ENCODE results near the gene SLC8A3. TPM values are rescaled to one million over a fixed set of nuclear protein-coding genes. Genes with fewer than 3 reads are reported as not detected.

Gene SLC8A3
- total RNA-seq, 1 donor from 2014 or later, result 0.24 TPM

DNA sequence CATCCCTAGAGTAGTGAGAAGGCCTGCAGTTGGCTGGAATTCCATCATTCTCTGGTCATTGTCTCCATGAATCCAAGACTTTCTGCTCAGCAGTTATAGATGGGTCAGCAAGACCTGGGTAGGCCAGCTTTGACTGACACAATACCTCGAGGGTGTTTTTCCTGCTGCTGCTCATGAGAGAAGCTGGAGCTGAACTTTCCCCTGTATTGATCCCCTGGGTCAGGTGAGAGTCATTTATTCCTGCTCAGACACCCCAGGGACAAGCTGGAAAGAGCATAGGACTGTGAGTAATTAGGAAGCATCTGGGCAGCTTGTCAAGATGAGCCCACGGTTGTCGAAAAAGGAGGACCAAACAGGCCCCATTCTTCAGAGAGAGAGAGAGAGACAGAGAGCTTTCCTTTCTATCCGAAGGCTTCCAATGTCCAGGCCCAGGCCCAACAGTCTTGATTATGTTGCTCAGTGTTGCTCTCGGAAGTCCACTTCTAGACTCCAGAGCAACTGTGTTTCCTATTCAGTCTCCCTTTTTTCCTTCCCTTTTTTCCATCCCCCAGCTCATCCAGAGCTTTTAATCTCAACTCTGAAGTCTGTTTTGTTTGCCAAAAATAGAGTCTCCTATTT, 131.1 kb downstream of the SLC8A3 start:
- Mint-ChIP-seq H3K4me3 (no peak overlapping the region), H3K4me1 (peaks cover 2% of the 10 kb centered on the region), H3K27me3 (ENCODE audit: insufficient read depth, low read depth) (peaks cover 2% of the 10 kb centered on the region), H3K27ac (no peak overlapping the region), H3K9me3 (no peaks in the 10 kb centered on the region), H3K36me3 (no peaks in the 10 kb centered on the region)
- Histone ChIP-seq H3F3A (ENCODE audit: low read depth) (peaks cover 13% of the 10 kb centered on the region), H3K27me3 (no peaks in the 10 kb centered on the region), H3K9me3 (ENCODE audit: low read depth) (no peaks in the 10 kb centered on the region), H3K4me2 (no peak overlapping the region), H3K9ac (no peak overlapping the region), H2AFZ (replicated peaks) (no peak overlapping the region), H3K79me2 (ENCODE audit: low read depth) (no peaks in the 10 kb centered on the region), H3K27ac (no peak overlapping the region), H3K4me3 (no peak overlapping the region), H3K4me1 (peaks cover 26% of the 10 kb centered on the region), H3K36me3 (no peaks in the 10 kb centered on the region), H4K20me1 (ENCODE audit: low read depth) (no peaks in the 10 kb centered on the region)
- no peak for TF ChIP-seq EZH2 (IDR thresholded peaks at IDR 0.05)
- TF ChIP-seq, protein P1, sequence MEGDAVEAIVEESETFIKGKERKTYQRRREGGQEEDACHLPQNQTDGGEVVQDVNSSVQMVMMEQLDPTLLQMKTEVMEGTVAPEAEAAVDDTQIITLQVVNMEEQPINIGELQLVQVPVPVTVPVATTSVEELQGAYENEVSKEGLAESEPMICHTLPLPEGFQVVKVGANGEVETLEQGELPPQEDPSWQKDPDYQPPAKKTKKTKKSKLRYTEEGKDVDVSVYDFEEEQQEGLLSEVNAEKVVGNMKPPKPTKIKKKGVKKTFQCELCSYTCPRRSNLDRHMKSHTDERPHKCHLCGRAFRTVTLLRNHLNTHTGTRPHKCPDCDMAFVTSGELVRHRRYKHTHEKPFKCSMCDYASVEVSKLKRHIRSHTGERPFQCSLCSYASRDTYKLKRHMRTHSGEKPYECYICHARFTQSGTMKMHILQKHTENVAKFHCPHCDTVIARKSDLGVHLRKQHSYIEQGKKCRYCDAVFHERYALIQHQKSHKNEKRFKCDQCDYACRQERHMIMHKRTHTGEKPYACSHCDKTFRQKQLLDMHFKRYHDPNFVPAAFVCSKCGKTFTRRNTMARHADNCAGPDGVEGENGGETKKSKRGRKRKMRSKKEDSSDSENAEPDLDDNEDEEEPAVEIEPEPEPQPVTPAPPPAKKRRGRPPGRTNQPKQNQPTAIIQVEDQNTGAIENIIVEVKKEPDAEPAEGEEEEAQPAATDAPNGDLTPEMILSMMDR (IDR thresholded peaks at IDR 0.05), result no peak
- TF ChIP-seq EZH2phosphoT487 (IDR thresholded peaks at IDR 0.05), result no peak
- DNase-seq (ENCODE audit: low spot score), result no peak

DNA sequence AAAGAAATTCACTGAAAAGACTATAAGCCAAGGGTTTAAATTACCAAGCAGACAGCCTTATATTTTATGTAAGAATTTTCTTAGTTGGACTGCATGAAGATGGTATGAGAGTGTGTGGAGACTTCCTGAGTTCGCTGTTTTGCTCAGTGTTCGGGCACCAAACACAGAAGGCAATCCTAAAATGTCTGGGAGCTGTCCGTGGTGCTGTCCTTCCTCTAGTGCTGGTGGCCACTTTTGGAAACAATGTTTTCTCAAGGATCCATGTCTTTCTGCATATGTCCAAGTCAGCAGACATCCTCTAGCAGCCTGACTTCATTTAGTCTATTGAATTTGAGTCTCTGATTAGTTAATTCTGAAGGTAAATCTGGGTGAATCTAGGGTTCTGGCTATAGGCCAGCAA, 135.8 kb downstream of the SLC8A3 start:
- Histone ChIP-seq H3K4me2 (peak overlapping the region; percentile 50), H3K27me3 (no peaks in the 10 kb centered on the region), H3K4me3 (no peak overlapping the region), H3K36me3 (no peaks in the 10 kb centered on the region), H2AFZ (replicated peaks) (no peak overlapping the region), H3K9me3 (ENCODE audit: low read depth) (no peaks in the 10 kb centered on the region), H4K20me1 (ENCODE audit: low read depth) (no peaks in the 10 kb centered on the region), H3K79me2 (ENCODE audit: low read depth) (no peaks in the 10 kb centered on the region), H3F3A (ENCODE audit: low read depth) (peaks cover 22% of the 10 kb centered on the region), H3K27ac (no peak overlapping the region), H3K9ac (no peak overlapping the region), H3K4me1 (peaks cover 50% of the 10 kb centered on the region)
- H3K27ac Mint-ChIP-seq, result no peak overlapping the region
- TF ChIP-seq, protein P1 (IDR thresholded peaks at IDR 0.05), result no peak
- no peak for TF ChIP-seq EZH2phosphoT487 (IDR thresholded peaks at IDR 0.05)
- no peak for TF ChIP-seq EZH2 (IDR thresholded peaks at IDR 0.05)
- peaks cover 5% of the 10 kb centered on the region for H3K27me3 Mint-ChIP-seq (ENCODE audit: insufficient read depth, low read depth)
- peak; percentile 86 for DNase-seq (ENCODE audit: low spot score)
- H3K36me3 Mint-ChIP-seq, result no peaks in the 10 kb centered on the region
- H3K9me3 Mint-ChIP-seq, result no peaks in the 10 kb centered on the region
- peaks cover 15% of the 10 kb centered on the region for H3K4me1 Mint-ChIP-seq
- H3K4me3 Mint-ChIP-seq, result no peak overlapping the region

DNA sequence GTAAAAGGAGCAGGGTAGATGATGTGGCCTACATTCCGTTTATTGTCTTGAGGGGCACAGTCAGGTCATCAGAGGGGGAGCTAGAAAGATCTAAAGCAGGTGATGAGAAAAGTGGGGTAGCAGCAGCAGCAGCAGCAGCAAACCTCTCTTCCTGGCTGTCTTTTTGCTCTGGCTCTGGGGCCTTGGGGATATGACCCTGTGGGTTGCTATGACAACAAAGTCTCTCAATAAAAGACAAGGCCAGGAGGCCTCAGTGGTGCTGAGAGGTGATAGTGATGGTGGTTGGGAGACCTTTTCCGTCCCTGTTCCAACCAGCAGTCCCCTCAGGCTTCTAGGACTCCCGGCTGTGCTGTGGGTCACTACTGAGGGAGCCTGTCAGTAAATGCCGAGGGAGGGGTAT, 138.6 kb downstream of the SLC8A3 start:
- Histone ChIP-seq H3K4me1 (peaks cover 44% of the 10 kb centered on the region), H3K9ac (no peak overlapping the region), H2AFZ (replicated peaks) (no peak overlapping the region), H3K36me3 (no peaks in the 10 kb centered on the region), H3K27me3 (no peaks in the 10 kb centered on the region), H3K4me3 (no peak overlapping the region), H3K27ac (no peak overlapping the region), H4K20me1 (ENCODE audit: low read depth) (no peaks in the 10 kb centered on the region), H3K4me2 (peak overlapping the region; percentile 40), H3F3A (ENCODE audit: low read depth) (peaks cover 22% of the 10 kb centered on the region), H3K9me3 (ENCODE audit: low read depth) (no peaks in the 10 kb centered on the region), H3K79me2 (ENCODE audit: low read depth) (no peaks in the 10 kb centered on the region)
- Mint-ChIP-seq H3K4me1 (peaks cover 15% of the 10 kb centered on the region), H3K9me3 (no peaks in the 10 kb centered on the region), H3K27ac (no peak overlapping the region), H3K4me3 (no peak overlapping the region), H3K27me3 (ENCODE audit: insufficient read depth, low read depth) (peaks cover 5% of the 10 kb centered on the region), H3K36me3 (no peaks in the 10 kb centered on the region)
- DNase-seq (ENCODE audit: low spot score), result peak; percentile 58
- no peak for TF ChIP-seq EZH2phosphoT487 (IDR thresholded peaks at IDR 0.05)
- TF ChIP-seq, protein P1 (IDR thresholded peaks at IDR 0.05), result no peak
- no peak for TF ChIP-seq EZH2 (IDR thresholded peaks at IDR 0.05)

All from neural progenitor cell (in vitro differentiated cells).